H9 (cell line): ENCODE measurements around the gene RAF1. TPM values are rescaled to one million over a fixed set of nuclear protein-coding genes. Genes with fewer than 3 reads are reported as not detected.

Source experiments
- DNase-seq: peaks from one replicate; pipeline ENCODE4 v3.0.0-alpha.2; 2017
- H2AFZ ChIP-seq: one replicate; pipeline ENCODE4 v1.6.1; 2013; ENCODE audit warnings: mild to moderate bottlenecking, low read length, control low read depth, moderate library complexity
- H2AK5ac ChIP-seq: 2 replicates; pipeline ENCODE4 v1.6.1; 2013; ENCODE audit warnings: low read length, control low read depth, mixed read lengths; ENCODE audit not compliant: insufficient read length
- H2BK120ac ChIP-seq: one replicate; pipeline ENCODE4 v1.6.1; 2013; ENCODE audit warnings: low read depth, mild to moderate bottlenecking, low read length, control low read depth, inconsistent platforms; ENCODE audit not compliant: poor library complexity, severe bottlenecking
- H2BK12ac ChIP-seq: 2 replicates; pipeline ENCODE4 v1.6.1; 2013; ENCODE audit warnings: low read length, control low read depth, mixed read lengths, low read depth; ENCODE audit not compliant: insufficient read length
- H2BK15ac ChIP-seq: 2 replicates; pipeline ENCODE4 v1.6.1; 2013; ENCODE audit warnings: low read depth, low read length, control low read depth
- H2BK20ac ChIP-seq: one replicate; pipeline ENCODE4 v1.6.1; 2013; ENCODE audit warnings: low read depth, mild to moderate bottlenecking, low read length, control low read depth, inconsistent platforms; ENCODE audit not compliant: poor library complexity, severe bottlenecking
- H2BK5ac ChIP-seq: 2 replicates; pipeline ENCODE4 v1.6.1; 2013; ENCODE audit warnings: low read length, control low read depth, mixed read lengths; ENCODE audit not compliant: insufficient read length
- H3K14ac ChIP-seq: 2 replicates; pipeline ENCODE4 v1.6.1; 2013; ENCODE audit warnings: low read length, control low read depth; ENCODE audit not compliant: insufficient read depth
- H3K18ac ChIP-seq: 2 replicates; pipeline ENCODE4 v1.6.1; 2013; ENCODE audit warnings: low read depth, mild to moderate bottlenecking, mixed read lengths, low read length, control low read depth; ENCODE audit not compliant: insufficient read length
- H3K23ac ChIP-seq: 2 replicates; pipeline ENCODE4 v1.6.1; 2013; ENCODE audit warnings: low read length, control low read depth, mixed read lengths, low read depth; ENCODE audit not compliant: insufficient read length
- H3K23me2 ChIP-seq: 2 replicates; pipeline ENCODE4 v1.6.1; 2013; ENCODE audit warnings: low read depth, mild to moderate bottlenecking, mixed read lengths, low read length, control low read depth; ENCODE audit not compliant: insufficient read length, poor library complexity, severe bottlenecking
- H3K27ac ChIP-seq: 2 replicates; pipeline ENCODE4 v1.5.1; 2013; ENCODE audit warnings: low read length, control low read depth, mixed read lengths, low read depth; ENCODE audit not compliant: insufficient read length
- H3K27me3 ChIP-seq: 2 replicates; pipeline ENCODE4 v1.6.1; 2013; ENCODE audit warnings: low read length, control low read depth, inconsistent platforms; ENCODE audit not compliant: insufficient read depth
- H3K4ac ChIP-seq: 2 replicates; pipeline ENCODE4 v1.6.1; 2013; ENCODE audit warnings: low read depth, mild to moderate bottlenecking, control low read depth, inconsistent platforms, low read length, moderate library complexity
- H3K4me1 ChIP-seq: 2 replicates; pipeline ENCODE4 v1.6.1; 2013; ENCODE audit warnings: low read length, control low read depth, inconsistent platforms; ENCODE audit not compliant: insufficient read depth
- H3K4me2 ChIP-seq: 2 replicates; pipeline ENCODE4 v1.6.1; 2013; ENCODE audit warnings: low read length, control low read depth, mixed read lengths; ENCODE audit not compliant: insufficient read length, insufficient read depth
- H3K56ac ChIP-seq: 2 replicates; pipeline ENCODE4 v1.6.1; 2013; ENCODE audit warnings: low read depth, mild to moderate bottlenecking, mixed read lengths, low read length, control low read depth; ENCODE audit not compliant: insufficient read length
- H3K79me1 ChIP-seq: 2 replicates; pipeline ENCODE4 v1.6.1; 2013; ENCODE audit warnings: low read depth, mild to moderate bottlenecking, moderate library complexity, low read length, control low read depth, inconsistent platforms; ENCODE audit not compliant: insufficient read depth, poor library complexity, severe bottlenecking
- H3K79me2 ChIP-seq: 2 replicates; pipeline ENCODE4 v1.6.1; 2013; ENCODE audit warnings: low read length, control low read depth, inconsistent platforms; ENCODE audit not compliant: insufficient read depth
- H3K9ac ChIP-seq: 2 replicates; pipeline ENCODE4 v1.6.1; 2013; ENCODE audit warnings: low read length, control low read depth, mixed read lengths; ENCODE audit not compliant: insufficient read length; ENCODE audit errors: extremely low read depth
- H3K9me3 ChIP-seq: one replicate; pipeline ENCODE4 v1.6.1; 2013; ENCODE audit warnings: low read depth, low read length, inconsistent platforms; ENCODE audit not compliant: control insufficient read depth
- H3T11ph ChIP-seq: one replicate; pipeline ENCODE4 v1.6.1; 2013; ENCODE audit warnings: mild to moderate bottlenecking, low read length, control low read depth, inconsistent platforms
- H4K20me1 ChIP-seq: one replicate; pipeline ENCODE4 v1.6.1; 2013; ENCODE audit not compliant: control insufficient read depth, insufficient read length, insufficient read depth
- H4K5ac ChIP-seq: 2 replicates; pipeline ENCODE4 v1.6.1; 2013; ENCODE audit warnings: low read depth, mild to moderate bottlenecking, mixed read lengths, low read length, control low read depth; ENCODE audit not compliant: insufficient read length
- H4K8ac ChIP-seq: replicated peaks from 2 replicates; pipeline ENCODE4 v1.6.1; 2013; ENCODE audit warnings: low read length, control low read depth, mixed read lengths, low read depth; ENCODE audit not compliant: insufficient read length
- H4K91ac ChIP-seq: 2 replicates; pipeline ENCODE4 v1.6.1; 2013; ENCODE audit warnings: low read depth, mild to moderate bottlenecking, moderate library complexity, mixed read lengths, low read length, control low read depth; ENCODE audit not compliant: insufficient read length
- H3K27ac Mint-ChIP-seq, 3 experiments: 2 replicates in 2 of 3; 3 replicates in 1 of 3; pipeline ENCODE4 v1.8.0; 2020 to 2021; ENCODE audit warnings: mixed read lengths in 3 of 3, mild to moderate bottlenecking in 1 of 3, moderate library complexity in 1 of 3
- H3K27me3 Mint-ChIP-seq: 2 replicates; pipeline ENCODE4 v1.8.0; 2021; ENCODE audit warnings: low read depth, mild to moderate bottlenecking, moderate library complexity, mixed read lengths
- H3K36me3 Mint-ChIP-seq, 3 experiments: 2 replicates in 2 of 3; 3 replicates in 1 of 3; pipeline ENCODE4 v1.8.0; 2020 to 2021; ENCODE audit warnings: low read depth in 3 of 3, mixed read lengths in 3 of 3; ENCODE audit not compliant: insufficient read depth in 1 of 3
- H3K4me1 Mint-ChIP-seq, 2 experiments: 2 replicates each; pipeline ENCODE4 v1.8.0; 2020; ENCODE audit warnings: mixed read lengths in 2 of 2
- H3K4me3 Mint-ChIP-seq, 2 experiments: 2 replicates in 1 of 2; 3 replicates in 1 of 2; pipeline ENCODE4 v1.8.0; 2020 to 2021; ENCODE audit warnings: mild to moderate bottlenecking in 2 of 2, mixed read lengths in 2 of 2, moderate library complexity in 1 of 2
- H3K9me3 Mint-ChIP-seq, 2 experiments: 2 replicates in 1 of 2; 3 replicates in 1 of 2; pipeline ENCODE4 v1.8.0; 2020; ENCODE audit warnings: mild to moderate bottlenecking in 2 of 2, mixed read lengths in 2 of 2, moderate library complexity in 1 of 2
- WGBS: extraction: QIAGEN DNeasy Blood & Tissue Kit; methylation state at CpG from one replicate; pipeline ENCODE4 v1.1.7; 2013; ENCODE audit warnings: missing lambda C conversion rate, low lambda C conversion rate, mixed read lengths; ENCODE audit not compliant: insufficient read length; ENCODE audit errors: extremely low coverage; 5-methylcytosine and 5-hydroxymethylcytosine counted together
- total RNA-seq: library from RNA; stranded (reverse); gene quantifications from 2 replicates; pipeline ENCODE4 v1.2.1, GENCODE V29; 2021
- TF ChIP-seq, protein P1 (sequence below): fragments of 200-600 bp; sonication (generic); conservative IDR thresholded peaks from 3 replicates; pipeline ENCODE4 v1.8.0; 2021; ENCODE audit warnings: antibody characterized with exemption, mild to moderate bottlenecking

RAF1 gene
- total RNA-seq, 1 experiment from 2014 or later: 112 TPM

DNA sequence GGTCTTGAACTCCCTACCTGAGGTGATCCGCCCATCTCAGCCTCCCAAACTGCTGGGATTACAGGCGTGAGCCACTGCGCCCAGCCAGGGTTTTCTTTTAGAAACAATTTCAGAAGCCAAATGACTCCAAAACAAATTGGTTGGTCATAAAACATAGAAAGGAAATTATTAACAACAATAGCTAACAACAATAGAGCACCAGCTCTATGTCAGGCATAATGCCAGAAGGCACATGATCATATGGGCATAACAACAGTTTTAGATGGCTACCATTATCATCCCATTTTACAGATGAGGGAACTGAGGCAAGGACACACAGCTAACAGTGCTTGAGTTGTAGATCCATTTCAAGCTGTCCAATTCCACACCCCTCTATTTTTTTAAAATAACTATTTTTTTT, 22.2 kb upstream of the RAF1 start:
- no peak overlapping the region for H2BK5ac ChIP-seq
- no peak overlapping the region for H3K27ac Mint-ChIP-seq
- TF ChIP-seq, protein P1, sequence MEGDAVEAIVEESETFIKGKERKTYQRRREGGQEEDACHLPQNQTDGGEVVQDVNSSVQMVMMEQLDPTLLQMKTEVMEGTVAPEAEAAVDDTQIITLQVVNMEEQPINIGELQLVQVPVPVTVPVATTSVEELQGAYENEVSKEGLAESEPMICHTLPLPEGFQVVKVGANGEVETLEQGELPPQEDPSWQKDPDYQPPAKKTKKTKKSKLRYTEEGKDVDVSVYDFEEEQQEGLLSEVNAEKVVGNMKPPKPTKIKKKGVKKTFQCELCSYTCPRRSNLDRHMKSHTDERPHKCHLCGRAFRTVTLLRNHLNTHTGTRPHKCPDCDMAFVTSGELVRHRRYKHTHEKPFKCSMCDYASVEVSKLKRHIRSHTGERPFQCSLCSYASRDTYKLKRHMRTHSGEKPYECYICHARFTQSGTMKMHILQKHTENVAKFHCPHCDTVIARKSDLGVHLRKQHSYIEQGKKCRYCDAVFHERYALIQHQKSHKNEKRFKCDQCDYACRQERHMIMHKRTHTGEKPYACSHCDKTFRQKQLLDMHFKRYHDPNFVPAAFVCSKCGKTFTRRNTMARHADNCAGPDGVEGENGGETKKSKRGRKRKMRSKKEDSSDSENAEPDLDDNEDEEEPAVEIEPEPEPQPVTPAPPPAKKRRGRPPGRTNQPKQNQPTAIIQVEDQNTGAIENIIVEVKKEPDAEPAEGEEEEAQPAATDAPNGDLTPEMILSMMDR: no peak
- DNase-seq: no peak
- no peaks in the 10 kb centered on the region for H3K79me2 ChIP-seq
- H2BK12ac ChIP-seq: no peak overlapping the region
- H3K79me1 ChIP-seq: no peaks in the 10 kb centered on the region
- no peak overlapping the region for H4K5ac ChIP-seq
- H3K9me3 Mint-ChIP-seq: no peaks in the 10 kb centered on the region
- no peaks in the 10 kb centered on the region for H3K23me2 ChIP-seq
- H2BK15ac ChIP-seq: no peak overlapping the region
- H3K27me3 Mint-ChIP-seq: no peaks in the 10 kb centered on the region; the same call in 1 of the 2 replicates
- H3K18ac ChIP-seq: no peak overlapping the region
- no peaks in the 10 kb centered on the region for H3K4me1 ChIP-seq
- H3K9ac ChIP-seq: no peak overlapping the region
- H2BK20ac ChIP-seq: no peak overlapping the region
- H3K14ac ChIP-seq: no peak overlapping the region
- WGBS: no CpG with 5 or more reads among the region's 3 CpGs
- H4K20me1 ChIP-seq: no peaks in the 10 kb centered on the region
- H3K9me3 ChIP-seq: no peaks in the 10 kb centered on the region
- H3K27ac ChIP-seq: no peak overlapping the region
- no peak overlapping the region for H3K23ac ChIP-seq
- no peak overlapping the region for H2AFZ ChIP-seq
- H3T11ph ChIP-seq: no peak overlapping the region
- no peaks in the 10 kb centered on the region for H3K27me3 ChIP-seq
- no peaks in the 10 kb centered on the region for H3K36me3 Mint-ChIP-seq
- H4K91ac ChIP-seq: no peak overlapping the region
- no peak overlapping the region for H3K56ac ChIP-seq
- no peak overlapping the region for H2AK5ac ChIP-seq
- no peak overlapping the region for H3K4me2 ChIP-seq
- H3K4me1 Mint-ChIP-seq: no peaks in the 10 kb centered on the region
- no peak overlapping the region for H3K4me3 Mint-ChIP-seq
- H4K8ac ChIP-seq: no peak overlapping the region
- H3K4ac ChIP-seq: no peak overlapping the region
- H2BK120ac ChIP-seq: no peak overlapping the region
